ACHN (cell line): ENCODE data around the gene SND1.
A peak's percentile ranks its signal among the peaks of the same experiment; 100 is the strongest.

Experiments
- DNase-seq: peaks from one replicate; pipeline ENCODE4 v3.0.0-alpha.2; 2015
- in situ Hi-C: cut with HindIII; loops from 2 replicates; pipeline ENCODE4 v1.10.0; 2017; ENCODE audit warnings: low sequenced_read_pairs, low pct_ligation_motif_present, low pct_unique_long_range_greater_than_20kb

The SND1 gene

GRCh38 chr7:127807829-127808228 is 155.8 kb downstream of the SND1 start:
- no peak for DNase-seq
- in situ Hi-C loops, result no loop called here

- in situ Hi-C loops, result no loop called here
Measured at GRCh38 chr7:127809261-127809702, 157.3 kb downstream of the SND1 start.

GRCh38 chr7:127810113-127810512 is 158.1 kb downstream of the SND1 start:
- DNase-seq, result no peak
- in situ Hi-C loops, result no loop called here

More at GRCh38 chr7:127809261-127809702, 157.3 kb downstream of the SND1 start:
- DNase-seq, result peak; percentile 64

GRCh38 chr7:127810696-127811660 is 159.0 kb downstream of the SND1 start:
- in situ Hi-C loops, result no loop called here
- DNase-seq, result no peak

- in situ Hi-C loops, result no loop called here
- no peak for DNase-seq
Measured at GRCh38 chr7:127812540-127812939, 160.5 kb downstream of the SND1 start.

- no peak for DNase-seq
- in situ Hi-C loops, result no loop called here
Measured at GRCh38 chr7:127813991-127814541, 162.1 kb downstream of the SND1 start.

GRCh38 chr7:127815631-127816145 is 163.7 kb downstream of the SND1 start:
- in situ Hi-C loops, result no loop called here
- no peak for DNase-seq

- peak; percentile 78 for DNase-seq
- in situ Hi-C loops, result no loop called here
Measured at GRCh38 chr7:127816354-127817190, 164.6 kb downstream of the SND1 start.

GRCh38 chr7:127817466-127817865 is 165.5 kb downstream of the SND1 start:
- DNase-seq, result no peak
- in situ Hi-C loops, result no loop called here

- no peak for DNase-seq
- in situ Hi-C loops, result no loop called here
Measured at GRCh38 chr7:127818306-127818705, 166.3 kb downstream of the SND1 start.

- peak; percentile 22 for DNase-seq
- in situ Hi-C loops, result no loop called here
Measured at GRCh38 chr7:127819975-127820731, 168.2 kb downstream of the SND1 start.

GRCh38 chr7:127820732-127821085 is 168.7 kb downstream of the SND1 start:
- no peak for DNase-seq
- in situ Hi-C loops, result no loop called here

- DNase-seq, result no peak
- in situ Hi-C loops, result no loop called here
Measured at GRCh38 chr7:127821146-127821545, 169.2 kb downstream of the SND1 start.

- DNase-seq, result no peak
- in situ Hi-C loops, result no loop called here
Measured at GRCh38 chr7:127822822-127823508, 171.0 kb downstream of the SND1 start.

GRCh38 chr7:127824682-127825081 is 172.7 kb downstream of the SND1 start:
- in situ Hi-C loops, result no loop called here
- DNase-seq, result no peak

- in situ Hi-C loops, result no loop called here
- no peak for DNase-seq
Measured at GRCh38 chr7:127828843-127829500, 177.0 kb downstream of the SND1 start.
